Neural cell (in vitro differentiated cells): ENCODE results near the gene MUC5B. TPM values are rescaled to one million over a fixed set of nuclear protein-coding genes. Genes with fewer than 3 reads are reported as not detected.

ENCODE experiments used
- H2AFZ ChIP-seq: fragments of 200-600, 300-800 bp; sonication (generic), shearing (Covaris generic); 2 replicates; pipeline ENCODE4 v1.6.0; 2014; ENCODE audit warnings: low read depth, mild to moderate bottlenecking, antibody characterized with exemption, low read length, moderate library complexity
- H3F3A ChIP-seq: fragments of 200-600 bp; shearing (Covaris generic); 2 replicates; pipeline ENCODE4 v1.6.1; 2016; ENCODE audit warnings: mild to moderate bottlenecking, moderate library complexity, mixed read lengths, antibody characterized with exemption, low read length; ENCODE audit not compliant: insufficient read depth, poor library complexity, severe bottlenecking
- H3K27ac ChIP-seq: fragments of 200-600, 300-800 bp; sonication (generic), shearing (Covaris generic); 2 replicates; pipeline ENCODE4 v1.5.1; 2014; ENCODE audit warnings: mild to moderate bottlenecking, low read length, moderate library complexity
- H3K27me3 ChIP-seq: fragments of 300-800, 200-600 bp; sonication (generic), shearing (Covaris generic); 2 replicates; pipeline ENCODE4 v1.6.0; 2014; ENCODE audit warnings: mild to moderate bottlenecking, low read depth, low read length, moderate library complexity; ENCODE audit not compliant: insufficient read depth
- H3K36me3 ChIP-seq: fragments of 300-800, 200-600 bp; sonication (generic), shearing (Covaris generic); 2 replicates; pipeline ENCODE4 v1.5.1; 2014; ENCODE audit warnings: mild to moderate bottlenecking, antibody characterized with exemption, low read length, moderate library complexity; ENCODE audit not compliant: insufficient read depth
- H3K4me2 ChIP-seq: fragments of 300-800, 200-600 bp; sonication (generic), shearing (Covaris generic); 2 replicates; pipeline ENCODE4 v1.6.0; 2014; ENCODE audit warnings: mild to moderate bottlenecking, low read length
- H3K4me3 ChIP-seq: fragments of 300-800, 200-600 bp; sonication (generic), shearing (Covaris generic); 2 replicates; pipeline ENCODE4 v1.5.1; 2014; ENCODE audit warnings: mild to moderate bottlenecking, low read length, moderate library complexity
- H3K79me2 ChIP-seq: fragments of 200-600 bp; shearing (Covaris generic); replicated peaks from 2 replicates; pipeline ENCODE4 v1.6.0; 2014; ENCODE audit warnings: mild to moderate bottlenecking, low read length, moderate library complexity; ENCODE audit not compliant: insufficient read depth
- H3K9ac ChIP-seq: fragments of 300-800, 200-600 bp; sonication (generic), shearing (Covaris generic); 2 replicates; pipeline ENCODE4 v1.6.1; 2016; ENCODE audit warnings: mild to moderate bottlenecking, low read length, mixed read lengths
- H3K9me2 ChIP-seq: fragments of 200-600 bp; shearing (Covaris generic); 2 replicates; pipeline ENCODE4 v1.6.1; 2016; ENCODE audit warnings: mild to moderate bottlenecking, low read length, mixed read lengths; ENCODE audit not compliant: insufficient read depth
- H3K9me3 ChIP-seq: fragments of 200-600, 300-800 bp; sonication (generic), shearing (Covaris generic); 2 replicates; pipeline ENCODE4 v1.6.1; 2016; ENCODE audit warnings: mild to moderate bottlenecking, mixed run types, low read length, moderate library complexity, mixed read lengths
- H4K20me1 ChIP-seq: fragments of 200-600 bp; shearing (Covaris generic); 2 replicates; pipeline ENCODE4 v1.6.1; 2016; ENCODE audit warnings: mild to moderate bottlenecking, mixed run types; ENCODE audit not compliant: insufficient read depth
- EP300 ChIP-seq: fragments of 450-650 bp; conservative IDR thresholded peaks from 2 replicates; pipeline ENCODE4 v1.6.1; 2014; ENCODE audit warnings: antibody characterized with exemption, mild to moderate bottlenecking, moderate library complexity; ENCODE audit not compliant: poor library complexity, severe bottlenecking
- EZH2 ChIP-seq: fragments of 200-600, 300-800 bp; shearing (Covaris generic), sonication (generic); IDR thresholded peaks from 2 replicates; pipeline ENCODE4 v1.6.1; 2014; ENCODE audit warnings: antibody characterized with exemption, low read length, borderline replicate concordance, mild to moderate bottlenecking; ENCODE audit not compliant: insufficient read depth, poor library complexity, severe bottlenecking
- MXI1 ChIP-seq: fragments of 450-650 bp; conservative IDR thresholded peaks from 2 replicates; pipeline ENCODE4 v1.6.1; 2014; ENCODE audit warnings: antibody characterized with exemption, mild to moderate bottlenecking; ENCODE audit not compliant: poor library complexity, severe bottlenecking
- RAD21 ChIP-seq: fragments of 450-650 bp; conservative IDR thresholded peaks from 2 replicates; pipeline ENCODE4 v1.6.1; 2014; ENCODE audit warnings: antibody characterized with exemption, mild to moderate bottlenecking, moderate library complexity
- TAF1 ChIP-seq: IDR thresholded peaks from 2 replicates; pipeline ENCODE4 v1.6.1; 2012; ENCODE audit warnings: low read depth
- polyA plus RNA-seq: library from polyadenylated mRNA; depleted of rRNA; stranded (reverse); fragments of >200 nt; gene quantifications from 2 replicates; pipeline ENCODE4 v1.2.3, GENCODE V29; 2014
- TF ChIP-seq, protein P1 (sequence below): IDR thresholded peaks from 2 replicates; pipeline ENCODE4 v1.6.1; 2012; ENCODE audit warnings: borderline replicate concordance
- TF ChIP-seq, protein P2 (sequence below): fragments of 450-650 bp; IDR thresholded peaks from 2 replicates; pipeline ENCODE4 v1.5.1; 2014; ENCODE audit warnings: antibody characterized with exemption, mild to moderate bottlenecking, moderate library complexity; ENCODE audit not compliant: poor library complexity, severe bottlenecking

Gene MUC5B
- polyA plus RNA-seq, 1 donor from 2014 or later: not detected

DNA sequence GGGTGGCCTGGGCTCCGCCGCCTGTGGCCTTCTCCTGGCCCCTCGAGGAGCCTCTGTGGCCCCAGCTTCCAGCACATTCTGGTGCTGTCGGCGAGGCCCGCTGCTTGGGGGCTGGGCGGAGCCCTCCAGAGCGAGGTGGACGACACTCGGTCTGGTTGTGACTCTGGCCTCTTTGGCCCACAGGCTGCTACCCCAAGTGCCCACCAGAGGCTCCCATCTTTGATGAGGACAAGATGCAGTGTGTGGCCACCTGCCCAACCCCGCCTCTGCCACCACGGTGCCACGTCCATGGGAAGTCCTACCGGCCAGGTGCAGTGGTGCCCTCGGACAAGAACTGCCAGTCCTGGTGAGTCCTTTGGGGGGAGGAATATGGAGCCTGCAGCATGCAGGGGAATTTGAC is 42.7 kb upstream of the MUC5B start:
- Histone ChIP-seq H2AFZ (no peak overlapping the region), H3K79me2 (no peaks in the 10 kb centered on the region), H3K27me3 (no peaks in the 10 kb centered on the region), H3K4me3 (no peak overlapping the region), H3K4me2 (no peak overlapping the region), H3K36me3 (no peaks in the 10 kb centered on the region), H3K9ac (no peak overlapping the region), H3K27ac (no peak overlapping the region), H3K9me3 (no peaks in the 10 kb centered on the region), H4K20me1 (no peaks in the 10 kb centered on the region), H3K9me2 (no peaks in the 10 kb centered on the region), H3F3A (no peaks in the 10 kb centered on the region)
- TF ChIP-seq, protein P1, sequence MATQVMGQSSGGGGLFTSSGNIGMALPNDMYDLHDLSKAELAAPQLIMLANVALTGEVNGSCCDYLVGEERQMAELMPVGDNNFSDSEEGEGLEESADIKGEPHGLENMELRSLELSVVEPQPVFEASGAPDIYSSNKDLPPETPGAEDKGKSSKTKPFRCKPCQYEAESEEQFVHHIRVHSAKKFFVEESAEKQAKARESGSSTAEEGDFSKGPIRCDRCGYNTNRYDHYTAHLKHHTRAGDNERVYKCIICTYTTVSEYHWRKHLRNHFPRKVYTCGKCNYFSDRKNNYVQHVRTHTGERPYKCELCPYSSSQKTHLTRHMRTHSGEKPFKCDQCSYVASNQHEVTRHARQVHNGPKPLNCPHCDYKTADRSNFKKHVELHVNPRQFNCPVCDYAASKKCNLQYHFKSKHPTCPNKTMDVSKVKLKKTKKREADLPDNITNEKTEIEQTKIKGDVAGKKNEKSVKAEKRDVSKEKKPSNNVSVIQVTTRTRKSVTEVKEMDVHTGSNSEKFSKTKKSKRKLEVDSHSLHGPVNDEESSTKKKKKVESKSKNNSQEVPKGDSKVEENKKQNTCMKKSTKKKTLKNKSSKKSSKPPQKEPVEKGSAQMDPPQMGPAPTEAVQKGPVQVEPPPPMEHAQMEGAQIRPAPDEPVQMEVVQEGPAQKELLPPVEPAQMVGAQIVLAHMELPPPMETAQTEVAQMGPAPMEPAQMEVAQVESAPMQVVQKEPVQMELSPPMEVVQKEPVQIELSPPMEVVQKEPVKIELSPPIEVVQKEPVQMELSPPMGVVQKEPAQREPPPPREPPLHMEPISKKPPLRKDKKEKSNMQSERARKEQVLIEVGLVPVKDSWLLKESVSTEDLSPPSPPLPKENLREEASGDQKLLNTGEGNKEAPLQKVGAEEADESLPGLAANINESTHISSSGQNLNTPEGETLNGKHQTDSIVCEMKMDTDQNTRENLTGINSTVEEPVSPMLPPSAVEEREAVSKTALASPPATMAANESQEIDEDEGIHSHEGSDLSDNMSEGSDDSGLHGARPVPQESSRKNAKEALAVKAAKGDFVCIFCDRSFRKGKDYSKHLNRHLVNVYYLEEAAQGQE: no peak
- TF ChIP-seq, protein P2, sequence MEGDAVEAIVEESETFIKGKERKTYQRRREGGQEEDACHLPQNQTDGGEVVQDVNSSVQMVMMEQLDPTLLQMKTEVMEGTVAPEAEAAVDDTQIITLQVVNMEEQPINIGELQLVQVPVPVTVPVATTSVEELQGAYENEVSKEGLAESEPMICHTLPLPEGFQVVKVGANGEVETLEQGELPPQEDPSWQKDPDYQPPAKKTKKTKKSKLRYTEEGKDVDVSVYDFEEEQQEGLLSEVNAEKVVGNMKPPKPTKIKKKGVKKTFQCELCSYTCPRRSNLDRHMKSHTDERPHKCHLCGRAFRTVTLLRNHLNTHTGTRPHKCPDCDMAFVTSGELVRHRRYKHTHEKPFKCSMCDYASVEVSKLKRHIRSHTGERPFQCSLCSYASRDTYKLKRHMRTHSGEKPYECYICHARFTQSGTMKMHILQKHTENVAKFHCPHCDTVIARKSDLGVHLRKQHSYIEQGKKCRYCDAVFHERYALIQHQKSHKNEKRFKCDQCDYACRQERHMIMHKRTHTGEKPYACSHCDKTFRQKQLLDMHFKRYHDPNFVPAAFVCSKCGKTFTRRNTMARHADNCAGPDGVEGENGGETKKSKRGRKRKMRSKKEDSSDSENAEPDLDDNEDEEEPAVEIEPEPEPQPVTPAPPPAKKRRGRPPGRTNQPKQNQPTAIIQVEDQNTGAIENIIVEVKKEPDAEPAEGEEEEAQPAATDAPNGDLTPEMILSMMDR: no peak
- TF ChIP-seq EZH2: no peak
- no peak for TF ChIP-seq MXI1
- TF ChIP-seq EP300: no peak
- no peak for TF ChIP-seq TAF1
- no peak for TF ChIP-seq RAD21

DNA sequence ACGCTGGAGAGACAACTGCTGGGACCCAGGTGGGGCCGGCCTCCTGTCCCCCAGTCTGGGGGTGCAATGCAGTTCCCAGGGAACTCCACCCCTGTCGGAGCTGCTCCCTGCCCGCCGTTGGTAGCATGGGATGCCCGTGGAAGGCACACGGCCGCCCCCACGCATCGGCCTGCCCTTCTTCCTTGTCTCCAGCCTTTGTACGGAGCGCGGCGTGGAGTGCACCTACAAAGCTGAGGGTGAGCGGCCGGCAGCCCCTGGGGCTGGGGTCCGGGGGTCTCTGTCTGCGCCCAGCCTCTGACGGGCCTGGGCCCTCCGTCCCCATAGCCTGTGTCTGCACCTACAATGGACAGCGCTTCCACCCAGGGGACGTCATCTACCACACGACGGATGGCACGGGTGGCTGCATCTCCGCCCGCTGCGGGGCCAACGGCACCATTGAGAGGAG is 41.9 kb upstream of the MUC5B start:
- Histone ChIP-seq H3K4me3 (no peak overlapping the region), H3K36me3 (no peaks in the 10 kb centered on the region), H2AFZ (no peak overlapping the region), H3F3A (no peaks in the 10 kb centered on the region), H4K20me1 (no peaks in the 10 kb centered on the region), H3K9ac (no peak overlapping the region), H3K9me2 (no peaks in the 10 kb centered on the region), H3K27ac (no peak overlapping the region), H3K9me3 (no peaks in the 10 kb centered on the region), H3K4me2 (no peak overlapping the region), H3K27me3 (no peaks in the 10 kb centered on the region), H3K79me2 (no peaks in the 10 kb centered on the region)
- TF ChIP-seq, protein P1: no peak
